ENCODE results near the gene GOLGA1.
A peak's percentile ranks its signal among the peaks of the same experiment; 100 is the strongest.
"Not testable (repeated sequence)": the region's sequence is repeated elsewhere in the genome, so short reads cannot be mapped to it uniquely, and the experiment has no call there.

The GOLGA1 gene

GRCh38 chr9:124939944-124940343 lies 939 bp downstream of the GOLGA1 start:
- no peak for DNase-seq

- DNase-seq, result peak; percentile 2
These were observed 6.6 kb downstream of the GOLGA1 start for GRCh38 chr9:124934290-124934689.

GRCh38 chr9:124932333-124932732 lies 8.6 kb downstream of the GOLGA1 start:
- DNase-seq, result no peak

- DNase-seq, result no peak
These were observed 11.4 kb downstream of the GOLGA1 start for GRCh38 chr9:124929464-124929863.

GRCh38 chr9:124928116-124928515 lies 12.8 kb downstream of the GOLGA1 start:
- DNase-seq, result no peak

- DNase-seq, result not testable (repeated sequence)
These were observed 20.5 kb downstream of the GOLGA1 start for GRCh38 chr9:124920394-124920793.

- DNase-seq, result no peak
These were observed 26.0 kb downstream of the GOLGA1 start for GRCh38 chr9:124914753-124915405.

- DNase-seq, result no peak
These were observed 27.5 kb downstream of the GOLGA1 start for GRCh38 chr9:124913378-124913777.

GRCh38 chr9:124911766-124912165 lies 29.1 kb downstream of the GOLGA1 start:
- no peak for DNase-seq

- no peak for DNase-seq
These were observed 32.8 kb downstream of the GOLGA1 start for GRCh38 chr9:124908098-124908497.

- no peak for DNase-seq
These were observed 33.9 kb downstream of the GOLGA1 start for GRCh38 chr9:124906966-124907365.

GRCh38 chr9:124899845-124900244 lies 41.0 kb downstream of the GOLGA1 start:
- DNase-seq, result no peak

GRCh38 chr9:124897570-124898460 lies 43.1 kb downstream of the GOLGA1 start:
- no peak for DNase-seq

GRCh38 chr9:124894741-124895170 lies 46.1 kb downstream of the GOLGA1 start:
- peak; percentile 6 for DNase-seq

- DNase-seq, result no peak
These were observed 46.7 kb downstream of the GOLGA1 start for GRCh38 chr9:124894035-124894740.

- no peak for DNase-seq
These were observed 50.7 kb downstream of the GOLGA1 start for GRCh38 chr9:124890179-124890578.

GRCh38 chr9:124889006-124889405 lies 51.9 kb downstream of the GOLGA1 start:
- no peak for DNase-seq

GRCh38 chr9:124887832-124888231 lies 53.1 kb downstream of the GOLGA1 start:
- DNase-seq, result no peak

- no peak for DNase-seq
These were observed 53.9 kb downstream of the GOLGA1 start for GRCh38 chr9:124886866-124887492.

- DNase-seq, result no peak
These were observed 54.4 kb downstream of the GOLGA1 start for GRCh38 chr9:124886461-124886860.

GRCh38 chr9:124885551-124885950 lies 55.3 kb downstream of the GOLGA1 start:
- no peak for DNase-seq

- DNase-seq, result no peak
These were observed 56.5 kb downstream of the GOLGA1 start for GRCh38 chr9:124884376-124884775.

GRCh38 chr9:124882231-124882630 lies 58.7 kb downstream of the GOLGA1 start:
- no peak for DNase-seq

Measured in kidney glomerular epithelial cell (primary cell).